H9 (cell line): ENCODE data around the gene NUP210L. TPM values are rescaled to one million over a fixed set of nuclear protein-coding genes. Genes with fewer than 3 reads are reported as not detected.

Experiments used
- DNase-seq: peaks from one replicate; pipeline ENCODE4 v3.0.0-alpha.2; 2017
- H2AFZ ChIP-seq: one replicate; pipeline ENCODE4 v1.6.1; 2013; ENCODE audit warnings: mild to moderate bottlenecking, low read length, control low read depth, moderate library complexity
- H2AK5ac ChIP-seq: 2 replicates; pipeline ENCODE4 v1.6.1; 2013; ENCODE audit warnings: low read length, control low read depth, mixed read lengths; ENCODE audit not compliant: insufficient read length
- H2BK120ac ChIP-seq: one replicate; pipeline ENCODE4 v1.6.1; 2013; ENCODE audit warnings: low read depth, mild to moderate bottlenecking, low read length, control low read depth, inconsistent platforms; ENCODE audit not compliant: poor library complexity, severe bottlenecking
- H2BK12ac ChIP-seq: 2 replicates; pipeline ENCODE4 v1.6.1; 2013; ENCODE audit warnings: low read length, control low read depth, mixed read lengths, low read depth; ENCODE audit not compliant: insufficient read length
- H2BK15ac ChIP-seq: 2 replicates; pipeline ENCODE4 v1.6.1; 2013; ENCODE audit warnings: low read depth, low read length, control low read depth
- H2BK20ac ChIP-seq: one replicate; pipeline ENCODE4 v1.6.1; 2013; ENCODE audit warnings: low read depth, mild to moderate bottlenecking, low read length, control low read depth, inconsistent platforms; ENCODE audit not compliant: poor library complexity, severe bottlenecking
- H2BK5ac ChIP-seq: 2 replicates; pipeline ENCODE4 v1.6.1; 2013; ENCODE audit warnings: low read length, control low read depth, mixed read lengths; ENCODE audit not compliant: insufficient read length
- H3K14ac ChIP-seq: 2 replicates; pipeline ENCODE4 v1.6.1; 2013; ENCODE audit warnings: low read length, control low read depth; ENCODE audit not compliant: insufficient read depth
- H3K18ac ChIP-seq: 2 replicates; pipeline ENCODE4 v1.6.1; 2013; ENCODE audit warnings: low read depth, mild to moderate bottlenecking, mixed read lengths, low read length, control low read depth; ENCODE audit not compliant: insufficient read length
- H3K23ac ChIP-seq: 2 replicates; pipeline ENCODE4 v1.6.1; 2013; ENCODE audit warnings: low read length, control low read depth, mixed read lengths, low read depth; ENCODE audit not compliant: insufficient read length
- H3K23me2 ChIP-seq: 2 replicates; pipeline ENCODE4 v1.6.1; 2013; ENCODE audit warnings: low read depth, mild to moderate bottlenecking, mixed read lengths, low read length, control low read depth; ENCODE audit not compliant: insufficient read length, poor library complexity, severe bottlenecking
- H3K27ac ChIP-seq: 2 replicates; pipeline ENCODE4 v1.5.1; 2013; ENCODE audit warnings: low read length, control low read depth, mixed read lengths, low read depth; ENCODE audit not compliant: insufficient read length
- H3K27me3 ChIP-seq: 2 replicates; pipeline ENCODE4 v1.6.1; 2013; ENCODE audit warnings: low read length, control low read depth, inconsistent platforms; ENCODE audit not compliant: insufficient read depth
- H3K4ac ChIP-seq: 2 replicates; pipeline ENCODE4 v1.6.1; 2013; ENCODE audit warnings: low read depth, mild to moderate bottlenecking, control low read depth, inconsistent platforms, low read length, moderate library complexity
- H3K4me1 ChIP-seq: 2 replicates; pipeline ENCODE4 v1.6.1; 2013; ENCODE audit warnings: low read length, control low read depth, inconsistent platforms; ENCODE audit not compliant: insufficient read depth
- H3K4me2 ChIP-seq: 2 replicates; pipeline ENCODE4 v1.6.1; 2013; ENCODE audit warnings: low read length, control low read depth, mixed read lengths; ENCODE audit not compliant: insufficient read length, insufficient read depth
- H3K56ac ChIP-seq: 2 replicates; pipeline ENCODE4 v1.6.1; 2013; ENCODE audit warnings: low read depth, mild to moderate bottlenecking, mixed read lengths, low read length, control low read depth; ENCODE audit not compliant: insufficient read length
- H3K79me1 ChIP-seq: 2 replicates; pipeline ENCODE4 v1.6.1; 2013; ENCODE audit warnings: low read depth, mild to moderate bottlenecking, moderate library complexity, low read length, control low read depth, inconsistent platforms; ENCODE audit not compliant: insufficient read depth, poor library complexity, severe bottlenecking
- H3K79me2 ChIP-seq: 2 replicates; pipeline ENCODE4 v1.6.1; 2013; ENCODE audit warnings: low read length, control low read depth, inconsistent platforms; ENCODE audit not compliant: insufficient read depth
- H3K9ac ChIP-seq: 2 replicates; pipeline ENCODE4 v1.6.1; 2013; ENCODE audit warnings: low read length, control low read depth, mixed read lengths; ENCODE audit not compliant: insufficient read length; ENCODE audit errors: extremely low read depth
- H3K9me3 ChIP-seq: one replicate; pipeline ENCODE4 v1.6.1; 2013; ENCODE audit warnings: low read depth, low read length, inconsistent platforms; ENCODE audit not compliant: control insufficient read depth
- H3T11ph ChIP-seq: one replicate; pipeline ENCODE4 v1.6.1; 2013; ENCODE audit warnings: mild to moderate bottlenecking, low read length, control low read depth, inconsistent platforms
- H4K20me1 ChIP-seq: one replicate; pipeline ENCODE4 v1.6.1; 2013; ENCODE audit not compliant: control insufficient read depth, insufficient read length, insufficient read depth
- H4K5ac ChIP-seq: 2 replicates; pipeline ENCODE4 v1.6.1; 2013; ENCODE audit warnings: low read depth, mild to moderate bottlenecking, mixed read lengths, low read length, control low read depth; ENCODE audit not compliant: insufficient read length
- H4K8ac ChIP-seq: replicated peaks from 2 replicates; pipeline ENCODE4 v1.6.1; 2013; ENCODE audit warnings: low read length, control low read depth, mixed read lengths, low read depth; ENCODE audit not compliant: insufficient read length
- H4K91ac ChIP-seq: 2 replicates; pipeline ENCODE4 v1.6.1; 2013; ENCODE audit warnings: low read depth, mild to moderate bottlenecking, moderate library complexity, mixed read lengths, low read length, control low read depth; ENCODE audit not compliant: insufficient read length
- H3K27ac Mint-ChIP-seq, 3 experiments: 2 replicates in 2 of 3; 3 replicates in 1 of 3; pipeline ENCODE4 v1.8.0; 2020 to 2021; ENCODE audit warnings: mixed read lengths in 3 of 3, mild to moderate bottlenecking in 1 of 3, moderate library complexity in 1 of 3
- H3K27me3 Mint-ChIP-seq: 2 replicates; pipeline ENCODE4 v1.8.0; 2021; ENCODE audit warnings: low read depth, mild to moderate bottlenecking, moderate library complexity, mixed read lengths
- H3K36me3 Mint-ChIP-seq, 3 experiments: 2 replicates in 2 of 3; 3 replicates in 1 of 3; pipeline ENCODE4 v1.8.0; 2020 to 2021; ENCODE audit warnings: low read depth in 3 of 3, mixed read lengths in 3 of 3; ENCODE audit not compliant: insufficient read depth in 1 of 3
- H3K4me1 Mint-ChIP-seq, 2 experiments: 2 replicates each; pipeline ENCODE4 v1.8.0; 2020; ENCODE audit warnings: mixed read lengths in 2 of 2
- H3K4me3 Mint-ChIP-seq, 2 experiments: 2 replicates in 1 of 2; 3 replicates in 1 of 2; pipeline ENCODE4 v1.8.0; 2020 to 2021; ENCODE audit warnings: mild to moderate bottlenecking in 2 of 2, mixed read lengths in 2 of 2, moderate library complexity in 1 of 2
- H3K9me3 Mint-ChIP-seq, 2 experiments: 2 replicates in 1 of 2; 3 replicates in 1 of 2; pipeline ENCODE4 v1.8.0; 2020; ENCODE audit warnings: mild to moderate bottlenecking in 2 of 2, mixed read lengths in 2 of 2, moderate library complexity in 1 of 2
- WGBS: extraction: QIAGEN DNeasy Blood & Tissue Kit; methylation state at CpG from one replicate; pipeline ENCODE4 v1.1.7; 2013; ENCODE audit warnings: missing lambda C conversion rate, low lambda C conversion rate, mixed read lengths; ENCODE audit not compliant: insufficient read length; ENCODE audit errors: extremely low coverage; 5-methylcytosine and 5-hydroxymethylcytosine counted together
- total RNA-seq: library from RNA; stranded (reverse); gene quantifications from 2 replicates; pipeline ENCODE4 v1.2.1, GENCODE V29; 2021
- TF ChIP-seq, protein P1 (sequence below): fragments of 200-600 bp; sonication (generic); conservative IDR thresholded peaks from 3 replicates; pipeline ENCODE4 v1.8.0; 2021; ENCODE audit warnings: antibody characterized with exemption, mild to moderate bottlenecking

The NUP210L gene
- total RNA-seq, 1 experiment from 2014 or later = 0.04 TPM

DNA sequence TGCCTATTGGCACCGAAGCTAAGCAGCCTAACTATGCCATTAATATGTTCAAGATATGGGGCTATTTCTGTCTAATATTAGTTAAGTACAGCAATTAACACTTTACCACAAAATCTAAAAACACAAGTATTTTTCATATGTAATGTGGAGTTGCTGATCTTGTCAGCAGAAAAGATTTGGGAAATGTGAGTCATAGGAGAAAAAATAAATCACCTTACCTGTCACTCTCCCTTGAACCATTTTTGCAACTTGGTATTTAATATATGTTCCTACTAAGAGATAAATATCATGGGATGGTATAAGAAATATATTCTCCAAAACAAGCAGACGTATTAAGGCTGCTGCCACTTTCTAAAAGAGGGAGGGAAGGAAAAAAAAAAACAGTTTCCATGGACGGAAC is 17.0 kb downstream of the NUP210L start:
- H4K8ac ChIP-seq = no peak overlapping the region
- H3K18ac ChIP-seq = no peak overlapping the region
- no peak overlapping the region for H2BK20ac ChIP-seq
- H2BK120ac ChIP-seq = no peak overlapping the region
- H4K20me1 ChIP-seq = no peaks in the 10 kb centered on the region
- no peak overlapping the region for H3K9ac ChIP-seq
- H3K23ac ChIP-seq = no peak overlapping the region
- H3K4ac ChIP-seq = no peak overlapping the region
- no peaks in the 10 kb centered on the region for H3K79me1 ChIP-seq
- no peak overlapping the region for H2BK5ac ChIP-seq
- H2AFZ ChIP-seq = no peak overlapping the region
- no peak overlapping the region for H3K27ac ChIP-seq
- H2BK15ac ChIP-seq = no peak overlapping the region
- H2BK12ac ChIP-seq = no peak overlapping the region
- H2AK5ac ChIP-seq = no peak overlapping the region
- H3K23me2 ChIP-seq = no peaks in the 10 kb centered on the region
- Mint-ChIP-seq H3K36me3 (no peaks in the 10 kb centered on the region), H3K4me1 (no peaks in the 10 kb centered on the region), H3K4me3 (no peak overlapping the region), H3K27me3 (no peaks in the 10 kb centered on the region), H3K27ac (no peak overlapping the region), H3K9me3 (no peaks in the 10 kb centered on the region; a peak in 1 of 5 replicates)
- H4K91ac ChIP-seq = no peak overlapping the region
- no peak overlapping the region for H4K5ac ChIP-seq
- H3K27me3 ChIP-seq = no peaks in the 10 kb centered on the region
- H3K56ac ChIP-seq = no peak overlapping the region
- no peak overlapping the region for H3K4me2 ChIP-seq
- TF ChIP-seq, protein P1, sequence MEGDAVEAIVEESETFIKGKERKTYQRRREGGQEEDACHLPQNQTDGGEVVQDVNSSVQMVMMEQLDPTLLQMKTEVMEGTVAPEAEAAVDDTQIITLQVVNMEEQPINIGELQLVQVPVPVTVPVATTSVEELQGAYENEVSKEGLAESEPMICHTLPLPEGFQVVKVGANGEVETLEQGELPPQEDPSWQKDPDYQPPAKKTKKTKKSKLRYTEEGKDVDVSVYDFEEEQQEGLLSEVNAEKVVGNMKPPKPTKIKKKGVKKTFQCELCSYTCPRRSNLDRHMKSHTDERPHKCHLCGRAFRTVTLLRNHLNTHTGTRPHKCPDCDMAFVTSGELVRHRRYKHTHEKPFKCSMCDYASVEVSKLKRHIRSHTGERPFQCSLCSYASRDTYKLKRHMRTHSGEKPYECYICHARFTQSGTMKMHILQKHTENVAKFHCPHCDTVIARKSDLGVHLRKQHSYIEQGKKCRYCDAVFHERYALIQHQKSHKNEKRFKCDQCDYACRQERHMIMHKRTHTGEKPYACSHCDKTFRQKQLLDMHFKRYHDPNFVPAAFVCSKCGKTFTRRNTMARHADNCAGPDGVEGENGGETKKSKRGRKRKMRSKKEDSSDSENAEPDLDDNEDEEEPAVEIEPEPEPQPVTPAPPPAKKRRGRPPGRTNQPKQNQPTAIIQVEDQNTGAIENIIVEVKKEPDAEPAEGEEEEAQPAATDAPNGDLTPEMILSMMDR = no peak
- no CpG with 5 or more reads among the region's 3 CpGs for WGBS
- no peak overlapping the region for H3K14ac ChIP-seq
- H3K9me3 ChIP-seq = no peaks in the 10 kb centered on the region
- no peak overlapping the region for H3T11ph ChIP-seq
- H3K79me2 ChIP-seq = no peaks in the 10 kb centered on the region
- H3K4me1 ChIP-seq = no peaks in the 10 kb centered on the region
- no peak for DNase-seq
